ENCODE data around the gene HSPBP1.

Gene HSPBP1

DNA sequence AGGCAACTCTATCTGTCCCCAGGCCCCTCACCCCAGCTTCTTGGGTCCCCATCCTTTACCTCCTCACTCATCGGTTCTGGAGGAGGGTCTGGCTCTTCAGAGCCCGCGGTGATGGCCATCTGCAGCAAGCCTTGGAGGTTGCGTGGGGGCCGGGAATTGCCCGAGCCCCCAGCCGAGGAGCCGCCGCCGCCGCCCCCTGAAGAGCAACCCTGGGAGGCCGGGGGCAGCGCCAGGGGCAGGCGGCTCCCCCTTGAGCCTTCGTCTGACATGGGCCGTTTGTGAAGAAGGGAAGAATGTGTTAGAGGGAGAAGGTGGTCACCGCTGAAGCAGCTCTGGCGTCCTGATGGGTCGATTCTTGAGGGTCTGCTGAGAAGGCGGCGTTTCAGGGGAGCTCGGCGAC, 570 bp downstream of the HSPBP1 start:
- TF ChIP-seq, protein P1, sequence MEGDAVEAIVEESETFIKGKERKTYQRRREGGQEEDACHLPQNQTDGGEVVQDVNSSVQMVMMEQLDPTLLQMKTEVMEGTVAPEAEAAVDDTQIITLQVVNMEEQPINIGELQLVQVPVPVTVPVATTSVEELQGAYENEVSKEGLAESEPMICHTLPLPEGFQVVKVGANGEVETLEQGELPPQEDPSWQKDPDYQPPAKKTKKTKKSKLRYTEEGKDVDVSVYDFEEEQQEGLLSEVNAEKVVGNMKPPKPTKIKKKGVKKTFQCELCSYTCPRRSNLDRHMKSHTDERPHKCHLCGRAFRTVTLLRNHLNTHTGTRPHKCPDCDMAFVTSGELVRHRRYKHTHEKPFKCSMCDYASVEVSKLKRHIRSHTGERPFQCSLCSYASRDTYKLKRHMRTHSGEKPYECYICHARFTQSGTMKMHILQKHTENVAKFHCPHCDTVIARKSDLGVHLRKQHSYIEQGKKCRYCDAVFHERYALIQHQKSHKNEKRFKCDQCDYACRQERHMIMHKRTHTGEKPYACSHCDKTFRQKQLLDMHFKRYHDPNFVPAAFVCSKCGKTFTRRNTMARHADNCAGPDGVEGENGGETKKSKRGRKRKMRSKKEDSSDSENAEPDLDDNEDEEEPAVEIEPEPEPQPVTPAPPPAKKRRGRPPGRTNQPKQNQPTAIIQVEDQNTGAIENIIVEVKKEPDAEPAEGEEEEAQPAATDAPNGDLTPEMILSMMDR (IDR thresholded peaks at IDR 0.05; ENCODE audit: extremely low read depth, missing control alignments): no peak
- DNase-seq (ENCODE audit: low spot score): no peak

GRCh38 chr19:55278391-55279135, 1.3 kb downstream of the HSPBP1 start:
- no peak for DNase-seq (ENCODE audit: low spot score)
- TF ChIP-seq, protein P1 (IDR thresholded peaks at IDR 0.05; ENCODE audit: extremely low read depth, missing control alignments): no peak

- TF ChIP-seq, protein P1 (IDR thresholded peaks at IDR 0.05; ENCODE audit: extremely low read depth, missing control alignments): no peak
- DNase-seq (ENCODE audit: low spot score): no peak
These were observed 2.4 kb downstream of the HSPBP1 start for GRCh38 chr19:55277494-55277893.

DNA sequence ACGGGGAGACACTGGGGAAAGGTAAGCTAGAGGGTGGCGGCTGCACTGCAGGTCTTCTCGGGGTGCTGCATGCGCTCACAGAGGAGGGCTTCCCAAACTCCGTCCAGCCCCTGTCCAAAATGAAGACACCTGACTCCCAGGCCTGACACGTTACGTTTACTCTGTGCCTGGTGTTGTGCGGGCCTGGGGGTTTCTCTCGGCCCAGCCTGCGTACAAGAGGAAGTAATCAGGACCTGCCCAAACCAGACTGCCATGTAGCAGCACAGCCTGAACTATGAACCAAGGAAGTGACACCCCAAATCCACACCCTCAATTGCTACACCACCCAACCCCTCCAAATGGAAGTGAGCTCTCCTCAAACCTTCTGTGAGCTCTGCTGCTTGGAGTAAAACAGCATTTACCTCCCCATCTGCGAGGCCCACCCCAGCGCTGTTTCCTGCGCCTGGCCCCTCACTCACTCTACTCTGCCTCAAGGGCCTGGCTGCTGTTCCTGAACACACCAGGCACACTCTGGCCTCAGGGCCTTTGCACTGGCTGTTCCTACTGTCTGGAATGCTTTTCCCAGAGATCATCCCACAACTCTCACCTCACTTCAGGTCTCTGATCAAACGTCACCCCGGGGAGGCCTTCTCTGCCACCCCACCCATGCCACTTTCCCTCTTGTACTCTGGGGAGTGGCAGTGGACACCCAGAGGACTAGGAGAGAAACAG, 3.0 kb downstream of the HSPBP1 start:
- TF ChIP-seq, protein P1 (IDR thresholded peaks at IDR 0.05; ENCODE audit: extremely low read depth, missing control alignments): no peak

DNA sequence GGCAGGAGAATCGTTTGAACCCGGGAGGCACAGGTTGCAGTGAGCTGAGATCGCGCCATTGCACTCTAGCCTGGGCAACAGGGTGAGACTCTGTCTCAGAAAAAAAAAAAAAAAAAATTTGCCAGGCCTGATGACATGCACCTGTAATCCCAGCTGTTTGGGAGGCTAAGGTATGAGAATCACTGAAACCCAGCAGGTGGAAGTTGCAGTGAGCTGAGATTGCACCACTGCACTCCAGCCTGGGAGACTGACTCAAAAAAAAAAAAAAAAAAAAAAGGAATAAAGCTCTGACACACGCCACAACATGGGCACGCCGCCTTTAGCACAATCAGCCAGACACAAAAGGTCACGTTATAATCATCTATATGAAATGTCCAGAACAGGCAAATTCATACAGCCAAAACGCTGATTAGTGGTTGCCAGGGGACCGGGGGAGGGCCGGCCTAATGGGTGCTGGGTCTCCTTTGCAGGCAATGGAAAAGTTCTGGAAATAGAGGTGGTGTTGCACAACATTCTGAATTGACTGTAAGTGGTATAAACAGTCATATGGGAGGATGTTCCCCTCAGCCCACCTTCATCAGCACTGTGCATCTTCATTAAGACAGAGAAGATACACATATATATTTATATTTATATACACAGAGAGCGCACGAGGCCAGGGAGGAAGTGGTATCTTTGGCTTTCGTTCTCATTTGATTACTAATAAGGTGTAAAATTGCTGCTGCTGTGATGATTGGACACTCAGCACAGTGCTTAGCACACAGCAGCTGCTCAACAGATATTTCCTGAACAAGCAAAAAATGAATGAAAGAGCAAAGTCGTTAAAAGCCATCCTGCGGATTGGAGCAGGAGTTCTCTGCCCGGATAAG, 3.8 kb downstream of the HSPBP1 start:
- peak; percentile 82 for DNase-seq (ENCODE audit: low spot score)
- TF ChIP-seq, protein P1 (IDR thresholded peaks at IDR 0.05; ENCODE audit: extremely low read depth, missing control alignments): no peak

More for the DNA sequence above, 3.0 kb downstream of the HSPBP1 start:
- DNase-seq (ENCODE audit: low spot score): peak; percentile 30

DNA sequence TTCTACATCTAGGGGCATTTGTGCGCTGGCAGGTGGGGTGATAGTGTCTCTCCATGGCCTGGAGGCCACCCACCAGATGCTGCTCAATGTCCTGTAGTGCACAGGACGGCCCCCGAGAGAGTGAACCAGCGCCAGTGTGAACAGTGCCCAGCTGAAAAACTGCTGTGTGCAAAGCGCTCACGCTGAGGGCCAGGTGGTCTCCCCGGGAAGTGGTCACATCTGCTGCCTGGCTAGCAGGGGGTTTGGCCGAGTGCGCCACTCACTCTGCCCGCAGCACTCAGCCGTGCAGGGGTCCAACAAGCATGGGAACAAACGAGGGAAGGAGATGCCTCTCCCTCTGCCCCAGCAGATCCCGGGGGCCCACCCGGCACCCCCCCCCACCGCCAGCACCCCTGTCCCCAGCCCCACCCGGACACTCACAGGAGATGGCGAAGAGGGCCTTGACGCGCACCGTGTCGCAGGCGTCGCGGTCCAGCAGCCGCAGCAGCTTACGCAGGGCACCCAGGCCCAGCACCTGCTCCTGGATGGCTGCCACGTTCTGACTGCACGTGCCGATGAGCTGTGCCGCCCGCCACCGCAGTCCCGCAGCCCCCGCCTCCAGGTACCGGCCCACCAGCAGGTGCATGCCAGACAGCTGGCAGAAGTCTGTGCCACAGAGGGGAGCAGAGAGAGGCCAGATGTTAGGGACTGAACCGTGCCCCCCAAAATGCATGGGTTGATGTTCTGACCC, 5.8 kb downstream of the HSPBP1 start:
- no peak for DNase-seq (ENCODE audit: low spot score)
- TF ChIP-seq, protein P1 (IDR thresholded peaks at IDR 0.05; ENCODE audit: extremely low read depth, missing control alignments): no peak

Measured in GM20000 (cell line).